HTR-8/SVneo (cell line): ENCODE data around the gene MPPED2.

Experiments used
- DNase-seq: peaks from one replicate; pipeline ENCODE4 v3.0.0; 2011; ENCODE audit warnings: low spot score, mixed read lengths; ENCODE audit not compliant: insufficient read length
- FAIRE-seq: peaks from 2 replicates; lab custom pipeline; 2011; peaks lifted over from hg19 to GRCh38; lab: Jason Lieb, UNC

Gene MPPED2

DNA sequence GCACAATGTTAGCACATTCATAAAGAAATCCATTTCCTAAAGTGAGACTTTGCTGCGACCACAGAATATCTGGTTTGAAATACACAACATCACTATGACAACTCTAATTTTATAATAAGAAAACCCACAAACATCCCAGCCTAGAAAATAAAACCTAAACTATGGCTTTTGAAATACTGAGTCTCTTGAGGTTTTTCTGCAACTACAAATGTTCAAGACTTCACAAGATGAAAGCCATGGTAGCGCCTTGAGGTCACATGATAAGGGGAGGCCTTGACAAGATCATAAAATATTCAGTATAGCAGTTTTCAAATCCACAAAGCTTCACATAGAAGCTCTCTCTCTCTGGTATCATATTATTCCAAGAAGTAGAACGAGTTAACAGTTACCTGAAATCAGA lies 126.8 kb downstream of the MPPED2 start:
- no peak for DNase-seq
- FAIRE-seq: no peak

DNA sequence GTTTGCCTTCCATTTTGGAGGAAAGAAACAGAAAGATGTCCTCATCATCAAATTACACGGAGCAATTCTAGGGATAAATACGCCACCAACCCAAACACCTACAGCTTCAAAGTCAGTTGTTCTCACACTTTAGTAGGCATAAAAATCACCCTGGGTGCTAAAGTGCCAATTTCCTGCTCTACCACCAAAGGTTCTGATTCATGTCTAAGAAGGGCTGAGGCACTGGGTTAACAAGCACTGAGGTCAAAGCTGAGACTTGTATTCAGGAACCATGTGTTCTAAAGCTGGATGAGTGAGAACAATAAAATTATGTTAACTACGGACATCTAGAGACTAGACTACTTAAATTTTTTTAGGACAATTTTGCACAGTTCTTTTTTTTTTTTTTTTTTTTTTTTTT lies 127.6 kb downstream of the MPPED2 start:
- no peak for DNase-seq
- FAIRE-seq: no peak

DNA sequence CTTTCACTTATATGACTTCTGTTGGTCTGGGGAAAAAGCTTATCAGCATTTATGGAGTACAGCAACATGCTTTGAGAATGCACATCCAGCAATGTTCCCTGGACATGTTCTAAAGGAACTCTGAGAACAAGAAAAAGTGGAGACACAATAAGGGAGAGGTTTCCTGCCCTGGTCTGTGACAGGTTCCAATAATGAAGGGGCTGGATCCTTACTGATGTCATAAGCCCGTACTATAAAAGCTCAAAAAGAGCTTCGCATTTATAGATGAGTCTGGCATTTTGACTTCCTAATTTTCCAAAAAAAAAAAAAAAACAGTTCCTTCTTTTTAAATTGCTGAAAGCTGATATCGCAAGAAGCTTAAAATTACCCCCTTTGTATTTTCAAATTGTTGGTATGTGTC lies 129.1 kb downstream of the MPPED2 start:
- FAIRE-seq (no peak), DNase-seq (no peak)

DNA sequence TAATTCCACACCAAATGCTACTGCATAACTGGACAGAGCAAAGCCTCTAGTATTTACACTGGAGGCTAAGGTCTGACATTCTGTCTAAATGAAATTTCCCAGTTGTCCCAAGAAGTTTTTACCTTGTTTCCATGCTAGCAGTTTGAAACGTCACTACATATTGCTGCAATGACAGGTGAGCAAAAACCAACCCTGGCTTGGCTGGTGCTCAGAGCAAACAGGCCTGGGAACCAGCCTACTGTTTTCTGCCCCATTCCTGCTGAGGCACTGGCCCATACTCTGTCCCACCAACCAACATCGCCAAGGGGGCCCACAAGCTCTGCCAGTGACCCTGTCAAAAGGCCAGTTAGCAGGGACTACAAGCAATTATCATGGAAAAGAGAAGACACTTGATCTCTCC lies 131.1 kb downstream of the MPPED2 start:
- DNase-seq (no peak), FAIRE-seq (no peak)

GRCh38 chr11:30454541-30454940 lies 131.6 kb downstream of the MPPED2 start:
- FAIRE-seq (no peak), DNase-seq (no peak)

DNA sequence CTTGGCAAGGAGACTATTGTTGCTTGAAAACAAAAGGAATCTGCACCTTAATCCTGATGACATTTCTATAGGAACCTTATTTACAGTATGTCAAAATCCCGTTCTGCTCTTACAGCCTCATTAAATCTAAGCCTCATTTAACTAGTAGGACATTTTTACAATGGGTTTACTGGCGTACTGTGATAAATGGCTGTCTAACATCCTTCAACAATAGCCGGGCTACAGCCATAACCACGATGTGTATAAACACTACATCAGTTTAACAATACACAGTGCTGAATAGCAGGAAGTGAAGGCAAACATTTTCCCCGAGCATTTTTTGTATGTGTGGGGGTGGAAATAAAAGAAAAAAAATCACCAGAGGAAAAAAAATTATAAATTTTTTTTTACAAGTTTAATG lies 132.0 kb downstream of the MPPED2 start:
- FAIRE-seq (no peak), DNase-seq (no peak)

GRCh38 chr11:30453705-30454104 lies 132.4 kb downstream of the MPPED2 start:
- FAIRE-seq: no peak
- DNase-seq: no peak

DNA sequence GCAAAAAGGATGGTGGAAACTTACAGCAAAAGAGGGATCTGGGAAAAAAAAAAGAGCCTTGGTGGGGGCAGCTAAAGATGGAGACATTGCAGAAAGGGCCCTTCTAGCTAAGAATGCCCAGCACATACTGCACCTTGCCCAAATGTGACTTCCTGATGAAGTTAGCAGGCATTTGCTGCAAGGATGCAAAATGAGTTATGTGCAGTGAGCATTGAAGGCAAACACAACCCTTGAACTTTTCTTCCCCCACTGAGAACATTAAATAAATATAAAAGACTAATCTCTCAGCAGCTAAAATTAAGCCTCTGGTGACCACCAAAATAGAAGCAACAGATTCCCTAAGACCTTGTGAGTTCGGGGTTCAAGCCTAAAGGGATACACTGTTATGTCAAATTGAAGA lies 133.3 kb downstream of the MPPED2 start:
- no peak for DNase-seq
- no peak for FAIRE-seq

DNA sequence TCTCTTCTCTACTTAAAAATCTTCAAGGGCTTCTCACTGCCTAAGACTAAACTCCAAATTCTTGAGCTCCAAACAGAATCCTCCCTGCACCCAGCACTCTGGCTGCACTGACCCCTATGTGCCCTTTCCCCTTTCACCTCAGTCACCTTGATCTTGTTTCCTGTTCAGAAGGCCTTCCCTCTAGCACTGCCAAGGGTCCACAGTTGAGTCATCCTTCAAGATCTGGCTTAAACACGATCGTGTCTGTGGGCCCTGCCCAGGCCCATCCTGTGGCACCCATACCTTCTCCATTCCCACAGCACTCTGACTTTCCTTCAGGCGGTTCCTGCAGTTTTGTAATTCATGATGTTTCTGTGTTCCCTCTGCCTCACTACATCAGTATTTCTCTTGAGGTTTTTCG lies 134.0 kb downstream of the MPPED2 start:
- FAIRE-seq: no peak
- DNase-seq: no peak

- FAIRE-seq (no peak), DNase-seq (no peak)
Measured at GRCh38 chr11:30451626-30452025, 134.5 kb downstream of the MPPED2 start.

DNA sequence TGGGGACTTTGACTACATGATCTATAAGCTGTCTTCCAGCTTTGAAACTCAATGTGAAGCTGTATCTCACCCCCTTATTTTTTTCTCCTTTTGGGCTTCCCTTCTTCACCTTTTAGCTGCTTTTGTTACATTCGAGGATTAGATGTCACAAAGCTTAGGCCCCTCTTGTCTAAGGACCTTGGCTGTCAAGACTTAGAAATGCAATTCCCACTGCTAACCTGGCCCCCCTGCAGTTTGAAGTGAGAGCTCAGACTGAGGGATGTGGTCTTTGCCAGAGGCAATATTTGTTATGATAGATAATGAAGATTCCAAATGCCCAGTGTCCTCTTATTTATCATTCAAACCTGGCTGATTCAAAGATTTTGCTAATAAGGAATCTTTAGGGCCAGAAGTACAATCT lies 135.0 kb downstream of the MPPED2 start:
- DNase-seq: no peak
- FAIRE-seq: no peak

GRCh38 chr11:30447058-30447640 lies 139.0 kb downstream of the MPPED2 start:
- DNase-seq (no peak), FAIRE-seq (no peak)

- DNase-seq: no peak
- FAIRE-seq: no peak
Measured at GRCh38 chr11:30446520-30446919, 139.6 kb downstream of the MPPED2 start.

DNA sequence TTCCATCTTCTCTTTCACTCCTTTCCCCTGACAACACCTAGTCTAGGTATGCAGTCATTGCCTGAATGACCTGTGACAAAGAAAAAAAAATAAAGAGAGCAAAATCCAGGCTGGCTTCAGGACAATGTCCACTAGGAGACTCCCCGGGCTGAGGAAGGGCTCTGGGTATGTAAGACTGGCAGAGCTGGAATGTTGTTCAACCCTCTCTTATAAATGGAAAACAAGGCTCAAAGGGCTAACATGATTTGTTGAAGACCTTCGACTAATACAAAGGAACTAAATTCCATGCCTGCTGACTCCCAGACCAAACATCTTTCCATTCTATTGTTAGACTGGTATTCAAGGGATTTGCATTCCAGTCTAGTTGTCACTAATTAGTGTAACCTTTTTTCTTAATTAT lies 141.1 kb downstream of the MPPED2 start:
- no peak for DNase-seq
- no peak for FAIRE-seq

DNA sequence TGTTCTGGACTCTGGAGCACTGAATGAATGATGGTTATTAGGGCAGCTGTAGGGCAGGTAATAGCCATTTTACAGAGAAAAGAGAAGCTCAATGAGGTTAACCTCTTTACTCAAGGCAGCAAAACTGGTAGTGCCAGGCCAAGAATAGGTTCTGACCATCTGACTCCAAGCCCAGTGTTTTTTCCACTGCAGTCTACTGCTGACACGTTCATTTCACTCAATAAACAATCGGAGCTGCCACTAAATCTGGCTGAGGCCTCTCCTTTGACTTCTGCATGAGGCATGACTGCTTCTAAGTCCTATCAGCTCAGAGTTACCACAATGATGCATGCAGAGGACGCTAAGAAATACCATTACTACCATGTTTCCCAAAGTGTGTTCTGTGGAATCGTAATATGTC lies 145.6 kb downstream of the MPPED2 start:
- DNase-seq (no peak), FAIRE-seq (no peak)

- FAIRE-seq (no peak), DNase-seq (no peak)
Measured at GRCh38 chr11:30436801-30437200, 149.4 kb downstream of the MPPED2 start.

- no peak for DNase-seq
Measured at GRCh38 chr11:30435488-30435887, 150.7 kb downstream of the MPPED2 start.

DNA sequence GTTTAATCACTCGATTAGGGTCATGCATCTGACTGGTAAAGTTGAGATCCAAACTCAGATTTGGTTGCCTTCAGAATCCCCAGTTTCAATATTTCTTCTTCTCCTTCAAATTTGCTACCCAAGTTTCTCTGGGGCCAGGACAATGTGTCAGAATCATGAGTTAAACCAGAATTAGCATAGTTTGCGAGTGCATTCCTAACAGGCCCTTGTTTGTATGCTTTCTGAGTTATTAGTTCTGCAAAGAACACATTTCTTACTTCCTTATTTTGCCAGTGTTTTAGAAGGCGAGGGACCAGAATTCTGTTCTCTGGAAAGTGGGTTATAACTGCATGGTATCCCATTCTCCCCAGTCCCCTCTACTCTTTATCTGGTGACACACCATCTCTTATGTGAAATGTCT lies 151.3 kb downstream of the MPPED2 start:
- FAIRE-seq (no peak), DNase-seq (no peak)

More at GRCh38 chr11:30435488-30435887, 150.7 kb downstream of the MPPED2 start:
- FAIRE-seq: no peak

DNA sequence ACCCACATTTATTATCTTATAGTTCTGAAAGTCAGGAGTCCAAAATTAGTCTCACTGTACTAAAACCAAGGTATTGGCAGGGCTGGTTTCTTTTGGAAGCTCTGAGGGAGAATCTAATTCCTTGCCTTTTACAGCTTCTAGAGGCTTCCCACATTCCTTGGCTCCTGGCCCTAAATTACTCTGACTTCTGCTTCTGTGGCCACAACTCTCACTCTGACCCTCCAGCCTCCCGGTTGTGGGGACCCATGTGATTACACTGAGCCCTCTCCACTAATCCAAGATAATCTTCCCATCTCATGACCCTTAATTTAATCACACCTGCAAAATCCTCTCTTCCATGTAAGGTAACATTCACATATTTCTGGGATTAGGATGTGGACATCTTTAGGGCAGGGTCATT lies 152.3 kb downstream of the MPPED2 start:
- DNase-seq (no peak), FAIRE-seq (no peak)

DNA sequence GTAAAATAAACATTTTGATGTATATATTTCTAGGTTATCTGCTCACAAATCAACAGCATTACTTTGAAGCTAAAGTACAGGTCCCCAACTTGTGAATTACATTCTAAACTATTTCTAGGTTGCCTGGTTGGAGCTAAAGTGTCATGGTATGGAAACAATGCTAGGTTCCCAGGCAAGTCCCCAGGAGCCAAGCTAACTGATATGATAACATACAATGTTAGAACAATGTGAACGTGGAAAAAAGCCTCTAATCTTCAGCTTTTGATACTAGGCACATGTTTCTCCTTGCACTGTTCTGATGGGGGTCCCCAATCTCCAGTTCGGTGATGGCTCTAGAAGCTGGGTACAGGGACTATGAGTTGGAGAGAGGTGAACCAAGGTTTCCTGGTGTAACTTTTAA lies 153.4 kb downstream of the MPPED2 start:
- no peak for FAIRE-seq
- DNase-seq: no peak

DNA sequence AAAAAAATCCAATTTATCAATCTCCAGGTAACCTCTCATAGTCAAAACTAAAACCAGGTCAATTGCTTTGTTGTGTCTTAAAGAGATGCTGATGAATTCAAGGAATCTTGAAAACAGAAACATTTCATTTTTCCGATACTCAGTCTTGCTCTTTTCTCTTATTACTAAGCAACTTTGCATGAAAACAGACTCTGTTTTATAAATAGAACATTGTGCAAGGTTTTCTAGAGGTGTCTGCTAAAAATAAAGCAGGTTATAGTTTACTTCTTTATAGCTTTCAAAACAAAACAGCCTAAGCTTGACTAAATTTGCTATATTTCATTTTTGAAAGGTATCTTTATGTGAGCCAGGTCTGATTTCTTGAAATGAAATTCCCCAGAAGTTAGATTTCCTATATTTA lies 154.0 kb downstream of the MPPED2 start:
- FAIRE-seq: no peak
- no peak for DNase-seq

- FAIRE-seq: no peak
Measured at GRCh38 chr11:30431127-30431814, 154.9 kb downstream of the MPPED2 start.

More at GRCh38 chr11:30431127-30431814, 154.9 kb downstream of the MPPED2 start:
- DNase-seq: no peak
